Naive B cell (primary cell): ENCODE measurements around the gene UBQLN1. TPM values are rescaled to one million over a fixed set of nuclear protein-coding genes. Genes with fewer than 3 reads are reported as not detected.
"Not testable (repeated sequence)": the region's sequence is repeated elsewhere in the genome, so short reads cannot be mapped to it uniquely, and the experiment has no call there.

ENCODE experiments used
- ATAC-seq, 2 donors: fragments of 150-1000 bp; cut with Tn5 transposase; 2 replicates each; pipeline ENCODE4 v1.10.0; 2021; ENCODE audit warnings: low read depth in 2 of 2, mild to moderate bottlenecking in 2 of 2, moderate library complexity in 2 of 2
- DNase-seq: peaks from one replicate; pipeline ENCODE4 v3.0.0; 2022
- H3K27ac Mint-ChIP-seq, 6 donors: one replicate each; pipeline ENCODE4 v1.8.0; 2020 to 2022; ENCODE audit warnings: mild to moderate bottlenecking in 6 of 6, mixed read lengths in 6 of 6, moderate library complexity in 5 of 6, inconsistent platforms in 2 of 6
- H3K27me3 Mint-ChIP-seq, 3 donors: one replicate each; pipeline ENCODE4 v1.8.0; 2021 to 2022; ENCODE audit warnings: mixed read lengths in 3 of 3, mild to moderate bottlenecking in 1 of 3
- H3K36me3 Mint-ChIP-seq, 2 donors: one replicate each; pipeline ENCODE4 v1.8.0; 2020 to 2022; ENCODE audit warnings: mixed read lengths in 2 of 2, inconsistent platforms in 1 of 2, mild to moderate bottlenecking in 1 of 2
- H3K4me1 Mint-ChIP-seq, 3 donors: one replicate each; pipeline ENCODE4 v1.8.0; 2020 to 2022; ENCODE audit warnings: mixed read lengths in 3 of 3, inconsistent platforms in 1 of 3, mild to moderate bottlenecking in 1 of 3, moderate library complexity in 1 of 3
- H3K4me3 Mint-ChIP-seq, 8 donors: one replicate each; pipeline ENCODE4 v1.8.0; 2020 to 2022; ENCODE audit warnings: mild to moderate bottlenecking in 8 of 8, mixed read lengths in 8 of 8, moderate library complexity in 8 of 8, inconsistent platforms in 2 of 8
- H3K9me3 Mint-ChIP-seq, 7 donors: one replicate each; pipeline ENCODE4 v1.8.0; 2020 to 2022; ENCODE audit warnings: mixed read lengths in 7 of 7, mild to moderate bottlenecking in 5 of 7, inconsistent platforms in 2 of 7, moderate library complexity in 1 of 7
- polyA plus RNA-seq, 6 donors: library from polyadenylated mRNA; unstranded; fragments of 300-500 nt; fragmentation: Illumina TruSeq; gene quantifications; one replicate each; pipeline ENCODE4 v1.2.3, GENCODE V29; 2021; ENCODE audit warnings: low read depth in 6 of 6

The UBQLN1 gene
- polyA plus RNA-seq, 6 donors from 2014 or later = 63.4 to 82.8 (median 70.2) TPM

DNA sequence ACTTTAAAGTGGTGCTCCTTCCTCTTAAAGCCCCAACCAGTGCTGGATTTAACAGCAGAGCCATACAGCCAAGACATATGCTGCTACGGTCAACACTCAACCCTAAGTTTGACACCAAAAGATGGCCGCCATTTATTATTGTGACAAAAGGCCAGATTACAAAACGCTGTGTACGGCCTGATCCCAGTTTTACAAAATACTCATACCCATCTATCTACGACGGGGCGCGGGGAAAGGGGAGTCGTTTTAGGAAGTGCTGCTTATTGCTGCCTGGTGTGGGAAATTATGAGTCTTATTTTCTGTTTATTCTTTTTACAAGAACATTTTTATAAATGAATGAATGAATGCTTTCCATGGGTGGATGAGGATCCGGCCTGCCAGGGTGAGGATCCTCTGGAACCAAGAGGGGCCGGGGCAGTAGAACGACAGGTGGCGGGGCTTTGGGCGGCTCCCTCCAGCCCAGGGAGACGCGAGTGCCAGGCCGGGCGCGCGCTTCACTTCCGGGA, 85.3 kb downstream of the UBQLN1 start:
- Mint-ChIP-seq H3K27me3 (peaks cover 0 to 5% (median 0%) of the 10 kb centered on the region in 3 donors), H3K4me3 (peak overlapping the region; percentile 88 to 98 (median 96)), H3K27ac (peak overlapping the region; percentile 93 to 98 (median 96)), H3K36me3 (no peaks in the 10 kb centered on the region), H3K9me3 (no peaks in the 10 kb centered on the region), H3K4me1 (peaks cover 23 to 31% (median 28%) of the 10 kb centered on the region in 3 donors)
- no peak for DNase-seq
- peak; percentile 52 for ATAC-seq

GRCh38 chr9:83620841-83621636, 86.7 kb downstream of the UBQLN1 start:
- Mint-ChIP-seq H3K4me1 (peaks cover 23 to 31% (median 26%) of the 10 kb centered on the region in 3 donors), H3K9me3 (no peaks in the 10 kb centered on the region), H3K36me3 (no peaks in the 10 kb centered on the region), H3K27ac (peak overlapping the region in 2 of 6 donors; percentile 12 to 96), H3K27me3 (peaks cover 0 to 5% (median 0%) of the 10 kb centered on the region in 3 donors), H3K4me3 (peak overlapping the region in 6 of 8 donors; percentile 23 to 98 (median 80))
- DNase-seq = peak; percentile 30
- peak; percentile 11 to 17 for ATAC-seq

DNA sequence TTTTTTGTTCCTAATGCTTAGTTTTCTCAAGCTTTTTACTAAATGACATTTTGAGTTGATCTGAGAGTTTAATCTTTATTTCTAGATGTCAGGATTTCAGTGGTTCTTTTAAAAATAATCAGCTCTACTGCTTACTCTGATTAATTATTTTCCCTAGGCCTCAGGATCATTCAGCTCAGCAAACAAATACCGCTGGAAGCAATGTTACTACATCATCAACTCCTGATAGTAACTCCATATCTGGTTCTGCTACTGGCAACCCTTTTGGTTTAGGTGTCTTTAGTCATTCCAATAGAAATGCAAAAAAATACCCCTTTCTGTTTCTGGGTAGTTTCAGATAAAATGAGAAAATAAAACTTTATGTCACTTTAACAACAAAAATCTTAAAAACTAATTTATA, 90.5 kb downstream of the UBQLN1 start:
- H3K4me3 Mint-ChIP-seq = no peak overlapping the region
- DNase-seq (no peak), ATAC-seq (no peak)
- peaks cover 6 to 9% (median 8%) of the 10 kb centered on the region in 3 donors for H3K4me1 Mint-ChIP-seq
- no peaks in the 10 kb centered on the region for H3K36me3 Mint-ChIP-seq
- no peak overlapping the region for H3K27ac Mint-ChIP-seq
- peaks cover under 1 to 12% (median 9%) of the 10 kb centered on the region in 3 donors for H3K27me3 Mint-ChIP-seq
- H3K9me3 Mint-ChIP-seq = peaks cover 0 to 4% (median 0%) of the 10 kb centered on the region in 7 donors

- H3K27me3 Mint-ChIP-seq = peaks cover 9 to 20% (median 12%) of the 10 kb centered on the region in 3 donors
- H3K27ac Mint-ChIP-seq, H3K36me3 Mint-ChIP-seq, H3K4me3 Mint-ChIP-seq, DNase-seq, ATAC-seq, H3K4me1 Mint-ChIP-seq: not testable (repeated sequence)
- peaks cover 0 to 13% (median 5%) of the 10 kb centered on the region in 7 donors for H3K9me3 Mint-ChIP-seq
Observed at GRCh38 chr9:83613298-83613697, 94.5 kb downstream of the UBQLN1 start.

Other genes with a start within 250 kb of the UBQLN1 start
- gene FRMD3, start 169.6 kb downstream of the UBQLN1 start, polyA plus RNA-seq = 1 to 10 TPM in 4 of 6 donors, under 1 TPM in 1, not detected in 1; 0.36 to 3.0 (median 1.4) TPM
- 10 to 100 TPM; 16.4 to 44.8 (median 25.5) TPM for gene IDNK, start 84.8 kb downstream of the UBQLN1 start, polyA plus RNA-seq
- gene GKAP1, start 109.8 kb upstream of the UBQLN1 start, polyA plus RNA-seq = 1 to 10 TPM; 2.4 to 6.9 (median 4.4) TPM
- gene KIF27, start 213.5 kb upstream of the UBQLN1 start, polyA plus RNA-seq = 1 to 10 TPM; 2.0 to 4.8 (median 3.5) TPM